IPS-18a (cell line): Measurements from ENCODE around the gene TMEM240.
"Not testable (repeated sequence)": the region's sequence is repeated elsewhere in the genome, so short reads cannot be mapped to it uniquely, and the experiment has no call there.

Source experiments
- H3K27ac ChIP-seq: one replicate; pipeline ENCODE4 v1.5.1; 2013; ENCODE audit warnings: low read length
- H3K27me3 ChIP-seq: one replicate; pipeline ENCODE4 v1.6.1; 2013; ENCODE audit warnings: mild to moderate bottlenecking, low read length; ENCODE audit not compliant: control insufficient read depth, insufficient read depth
- H3K36me3 ChIP-seq: one replicate; pipeline ENCODE4 v1.6.1; 2013; ENCODE audit warnings: low read depth, low read length; ENCODE audit not compliant: control insufficient read depth
- H3K4me1 ChIP-seq: one replicate; pipeline ENCODE4 v1.6.1; 2013; ENCODE audit warnings: low read depth, low read length; ENCODE audit not compliant: control insufficient read depth
- H3K4me3 ChIP-seq: one replicate; pipeline ENCODE4 v1.5.1; 2013; ENCODE audit warnings: low read length
- H3K9ac ChIP-seq: one replicate; pipeline ENCODE4 v1.6.1; 2013; ENCODE audit warnings: mild to moderate bottlenecking, low read length, moderate library complexity
- H3K9me3 ChIP-seq: one replicate; pipeline ENCODE4 v1.6.1; 2013; ENCODE audit warnings: low read depth, low read length; ENCODE audit not compliant: control insufficient read depth

The TMEM240 gene

GRCh38 chr1:1495461-1495975 lies 44.9 kb downstream of the TMEM240 start:
- H3K36me3 ChIP-seq = peaks cover 19% of the 10 kb centered on the region
- not testable (repeated sequence) for H3K9ac ChIP-seq, H3K4me1 ChIP-seq, H3K9me3 ChIP-seq, H3K27ac ChIP-seq, H3K4me3 ChIP-seq, H3K27me3 ChIP-seq

- not testable (repeated sequence) for H3K27me3 ChIP-seq, H3K4me1 ChIP-seq, H3K9ac ChIP-seq, H3K9me3 ChIP-seq, H3K27ac ChIP-seq, H3K4me3 ChIP-seq
- H3K36me3 ChIP-seq = peaks cover 28% of the 10 kb centered on the region
Measured at GRCh38 chr1:1494311-1494710, 46.1 kb downstream of the TMEM240 start.

GRCh38 chr1:1491601-1492000 lies 48.8 kb downstream of the TMEM240 start:
- Histone ChIP-seq H3K36me3 (peaks cover 38% of the 10 kb centered on the region), H3K27me3 (no peaks in the 10 kb centered on the region)

GRCh38 chr1:1490633-1491230 lies 49.7 kb downstream of the TMEM240 start:
- H3K4me1 ChIP-seq = no peaks in the 10 kb centered on the region
- no peak overlapping the region for H3K9ac ChIP-seq
- peaks cover 38% of the 10 kb centered on the region for H3K36me3 ChIP-seq
- H3K9me3 ChIP-seq = no peaks in the 10 kb centered on the region
- H3K27me3 ChIP-seq = no peaks in the 10 kb centered on the region
- no peak overlapping the region for H3K27ac ChIP-seq
- no peak overlapping the region for H3K4me3 ChIP-seq

More at GRCh38 chr1:1491601-1492000, 48.8 kb downstream of the TMEM240 start:
- no peak overlapping the region for H3K27ac ChIP-seq
- H3K4me1 ChIP-seq = no peaks in the 10 kb centered on the region
- no peak overlapping the region for H3K4me3 ChIP-seq
- H3K9ac ChIP-seq = no peak overlapping the region
- no peaks in the 10 kb centered on the region for H3K9me3 ChIP-seq

GRCh38 chr1:1489861-1490260 lies 50.6 kb downstream of the TMEM240 start:
- H3K27ac ChIP-seq = no peak overlapping the region
- no peaks in the 10 kb centered on the region for H3K4me1 ChIP-seq
- H3K9ac ChIP-seq = no peak overlapping the region
- no peak overlapping the region for H3K4me3 ChIP-seq
- no peaks in the 10 kb centered on the region for H3K9me3 ChIP-seq
- peaks cover 38% of the 10 kb centered on the region for H3K36me3 ChIP-seq
- H3K27me3 ChIP-seq = no peaks in the 10 kb centered on the region

GRCh38 chr1:1489231-1489630 lies 51.2 kb downstream of the TMEM240 start:
- Histone ChIP-seq H3K4me3 (no peak overlapping the region), H3K4me1 (no peaks in the 10 kb centered on the region), H3K36me3 (peaks cover 38% of the 10 kb centered on the region), H3K9me3 (no peaks in the 10 kb centered on the region), H3K9ac (no peak overlapping the region), H3K27me3 (no peaks in the 10 kb centered on the region), H3K27ac (no peak overlapping the region)

- H3K4me3 ChIP-seq = no peak overlapping the region
- no peak overlapping the region for H3K27ac ChIP-seq
- H3K9ac ChIP-seq = no peak overlapping the region
- peaks cover 41% of the 10 kb centered on the region for H3K36me3 ChIP-seq
- no peaks in the 10 kb centered on the region for H3K27me3 ChIP-seq
- no peaks in the 10 kb centered on the region for H3K9me3 ChIP-seq
- H3K4me1 ChIP-seq = no peaks in the 10 kb centered on the region
Measured at GRCh38 chr1:1487701-1488100, 52.7 kb downstream of the TMEM240 start.

GRCh38 chr1:1485755-1486317 lies 54.6 kb downstream of the TMEM240 start:
- H3K9ac ChIP-seq, H3K4me3 ChIP-seq, H3K27me3 ChIP-seq, H3K27ac ChIP-seq, H3K4me1 ChIP-seq, H3K9me3 ChIP-seq: not testable (repeated sequence)
- peaks cover 38% of the 10 kb centered on the region for H3K36me3 ChIP-seq

GRCh38 chr1:1484976-1485750 lies 55.3 kb downstream of the TMEM240 start:
- H3K36me3 ChIP-seq = peaks cover 31% of the 10 kb centered on the region
- not testable (repeated sequence) for H3K9me3 ChIP-seq, H3K4me3 ChIP-seq, H3K27ac ChIP-seq, H3K4me1 ChIP-seq, H3K9ac ChIP-seq, H3K27me3 ChIP-seq
